ENCODE data around the gene AOPEP.

DNA sequence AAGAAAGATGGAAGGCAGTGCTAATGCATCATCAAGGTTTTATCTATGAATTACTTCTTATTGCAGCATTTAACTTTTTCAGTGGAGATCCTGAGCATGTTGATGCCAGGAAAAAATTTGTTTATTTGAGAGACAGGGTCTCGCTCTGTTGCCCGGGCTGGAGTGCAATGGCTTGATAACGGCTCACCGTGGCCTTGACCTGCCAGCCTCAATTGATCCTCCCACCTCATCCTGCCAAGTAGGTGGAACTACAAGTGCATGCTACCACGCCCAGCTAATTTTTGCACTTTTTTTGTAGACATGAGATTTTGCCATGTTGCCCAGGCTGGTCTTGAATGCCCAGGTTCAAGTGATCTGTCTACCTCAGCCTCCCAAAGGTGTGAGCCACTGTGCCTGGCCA is 47.2 kb downstream of the AOPEP start:
- TF ChIP-seq, protein P1, sequence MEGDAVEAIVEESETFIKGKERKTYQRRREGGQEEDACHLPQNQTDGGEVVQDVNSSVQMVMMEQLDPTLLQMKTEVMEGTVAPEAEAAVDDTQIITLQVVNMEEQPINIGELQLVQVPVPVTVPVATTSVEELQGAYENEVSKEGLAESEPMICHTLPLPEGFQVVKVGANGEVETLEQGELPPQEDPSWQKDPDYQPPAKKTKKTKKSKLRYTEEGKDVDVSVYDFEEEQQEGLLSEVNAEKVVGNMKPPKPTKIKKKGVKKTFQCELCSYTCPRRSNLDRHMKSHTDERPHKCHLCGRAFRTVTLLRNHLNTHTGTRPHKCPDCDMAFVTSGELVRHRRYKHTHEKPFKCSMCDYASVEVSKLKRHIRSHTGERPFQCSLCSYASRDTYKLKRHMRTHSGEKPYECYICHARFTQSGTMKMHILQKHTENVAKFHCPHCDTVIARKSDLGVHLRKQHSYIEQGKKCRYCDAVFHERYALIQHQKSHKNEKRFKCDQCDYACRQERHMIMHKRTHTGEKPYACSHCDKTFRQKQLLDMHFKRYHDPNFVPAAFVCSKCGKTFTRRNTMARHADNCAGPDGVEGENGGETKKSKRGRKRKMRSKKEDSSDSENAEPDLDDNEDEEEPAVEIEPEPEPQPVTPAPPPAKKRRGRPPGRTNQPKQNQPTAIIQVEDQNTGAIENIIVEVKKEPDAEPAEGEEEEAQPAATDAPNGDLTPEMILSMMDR (IDR thresholded peaks at IDR 0.05; ENCODE audit: low read depth, low read length) = no peak
- no peak for TF ChIP-seq EZH2phosphoT487 (IDR thresholded peaks at IDR 0.05; ENCODE audit: low read depth)

Measured in OCI-LY3 (cell line).